NCI-H2029 treated with DMSO at 0.1 percent for 48 hours (cell line): ENCODE results near the gene POLRMT.
"Not testable (repeated sequence)": the region's sequence is repeated elsewhere in the genome, so short reads cannot be mapped to it uniquely, and the experiment has no call there.

Experiments used
- DNase-seq: peaks from one replicate; lab custom pipeline; 2025; lab: John Stamatoyannopoulos, UW

The POLRMT gene

GRCh38 chr19:633068-633785, at the start of gene POLRMT:
Gene POLRMT, minus strand, starts transcription at chr19:633537. Its CDS starts 25 bp downstream, at chr19:633512.
- peak; percentile 64 for DNase-seq

GRCh38 chr19:682678-683320, 49.5 kb upstream of the POLRMT start:
- no peak for DNase-seq

GRCh38 chr19:681029-682019, 48.0 kb upstream of the POLRMT start:
- no peak for DNase-seq

- peak; percentile 89 for DNase-seq
Measured at GRCh38 chr19:680287-681028, 47.1 kb upstream of the POLRMT start.

- DNase-seq: no peak
Measured at GRCh38 chr19:679418-680286, 46.3 kb upstream of the POLRMT start.

- DNase-seq: no peak
Measured at GRCh38 chr19:678791-679388, 45.6 kb upstream of the POLRMT start.

- DNase-seq: no peak
Measured at GRCh38 chr19:677601-678436, 44.5 kb upstream of the POLRMT start.

- no peak for DNase-seq
Measured at GRCh38 chr19:677201-677600, 43.9 kb upstream of the POLRMT start.

GRCh38 chr19:676339-677105, 43.2 kb upstream of the POLRMT start, which contains the start of gene FSTL3:
Gene FSTL3, plus strand, starts transcription at chr19:676392. Its CDS starts 32 bp downstream, at chr19:676424.
- no peak for DNase-seq

- DNase-seq: no peak
Measured at GRCh38 chr19:676007-676338, 42.6 kb upstream of the POLRMT start.

GRCh38 chr19:674282-675151, 41.2 kb upstream of the POLRMT start:
- no peak for DNase-seq

GRCh38 chr19:670609-671075, 37.3 kb upstream of the POLRMT start:
- no peak for DNase-seq

- DNase-seq: not testable (repeated sequence)
Measured at GRCh38 chr19:668675-669434, 35.5 kb upstream of the POLRMT start.

GRCh38 chr19:666985-667573, 33.7 kb upstream of the POLRMT start:
- not testable (repeated sequence) for DNase-seq

- peak; percentile 27 for DNase-seq
Measured at GRCh38 chr19:664913-665443, 31.6 kb upstream of the POLRMT start.

- no peak for DNase-seq
Measured at GRCh38 chr19:663682-664117, 30.4 kb upstream of the POLRMT start.
